Activated effector memory CD4-positive, alpha-beta T cell treated with anti-CD3 and anti-CD28 coated beads, Interleukin-2, amount 50 U/mL, for 16 hours (primary cell): ENCODE results near the gene SLC17A1.
"Not testable (repeated sequence)": the region's sequence is repeated elsewhere in the genome, so short reads cannot be mapped to it uniquely, and the experiment has no call there.

Experiments
- DNase-seq: peaks from one replicate; pipeline ENCODE4 v3.0.0-alpha.2; 2020

The SLC17A1 gene

GRCh38 chr6:25755483-25755882 lies 76.4 kb downstream of the SLC17A1 start:
- no peak for DNase-seq

- no peak for DNase-seq
Measured at GRCh38 chr6:25754535-25754934, 77.3 kb downstream of the SLC17A1 start, which contains the start of gene SLC17A4. Gene SLC17A4 (plus strand): TSS chr6:25754742. CDS start chr6:25761963, 7,221 bp downstream.

GRCh38 chr6:25753079-25753478 lies 78.8 kb downstream of the SLC17A1 start:
- DNase-seq, result no peak

- DNase-seq, result no peak
Measured at GRCh38 chr6:25750906-25751305, 80.9 kb downstream of the SLC17A1 start.

GRCh38 chr6:25749837-25750236 lies 82.0 kb downstream of the SLC17A1 start:
- no peak for DNase-seq

GRCh38 chr6:25748601-25749517 lies 83.0 kb downstream of the SLC17A1 start:
- DNase-seq, result not testable (repeated sequence)

GRCh38 chr6:25748049-25748448 lies 83.8 kb downstream of the SLC17A1 start:
- no peak for DNase-seq

- DNase-seq, result no peak
Measured at GRCh38 chr6:25747477-25747876, 84.4 kb downstream of the SLC17A1 start.

- DNase-seq, result no peak
Measured at GRCh38 chr6:25746968-25747367, 84.9 kb downstream of the SLC17A1 start.

- no peak for DNase-seq
Measured at GRCh38 chr6:25745836-25746235, 86.0 kb downstream of the SLC17A1 start.

- no peak for DNase-seq
Measured at GRCh38 chr6:25743868-25744267, 88.0 kb downstream of the SLC17A1 start.

- DNase-seq, result no peak
Measured at GRCh38 chr6:25735261-25735660, 96.6 kb downstream of the SLC17A1 start.
